T-helper 1 cell treated with Interleukin-12 subunit alpha and Interleukin-12 subunit beta and Interleukin-4 antibody, amounts not matched to agents 30 μg/mL and 1 μg/mL, for 36 hours (primary cell): ENCODE measurements around the gene BBOF1.
A peak's percentile ranks its signal among the peaks of the same experiment; 100 is the strongest.
"Not testable (repeated sequence)": the region's sequence is repeated elsewhere in the genome, so short reads cannot be mapped to it uniquely, and the experiment has no call there.

Experiments used
- H3K27ac Mint-ChIP-seq: one replicate; pipeline ENCODE4 v1.8.0; 2021; ENCODE audit warnings: mild to moderate bottlenecking, mixed read lengths
- H3K27me3 Mint-ChIP-seq: one replicate; pipeline ENCODE4 v1.8.0; 2021; ENCODE audit warnings: low read depth, mixed read lengths
- H3K36me3 Mint-ChIP-seq: one replicate; pipeline ENCODE4 v1.8.0; 2021; ENCODE audit warnings: low read depth, mixed read lengths
- H3K4me1 Mint-ChIP-seq: one replicate; pipeline ENCODE4 v1.8.0; 2021; ENCODE audit warnings: low read depth, mixed read lengths
- H3K4me3 Mint-ChIP-seq: one replicate; pipeline ENCODE4 v1.8.0; 2021; ENCODE audit warnings: mild to moderate bottlenecking, moderate library complexity, mixed read lengths
- H3K9me3 Mint-ChIP-seq: one replicate; pipeline ENCODE4 v1.8.0; 2021; ENCODE audit warnings: mixed read lengths

Gene BBOF1, protein sequence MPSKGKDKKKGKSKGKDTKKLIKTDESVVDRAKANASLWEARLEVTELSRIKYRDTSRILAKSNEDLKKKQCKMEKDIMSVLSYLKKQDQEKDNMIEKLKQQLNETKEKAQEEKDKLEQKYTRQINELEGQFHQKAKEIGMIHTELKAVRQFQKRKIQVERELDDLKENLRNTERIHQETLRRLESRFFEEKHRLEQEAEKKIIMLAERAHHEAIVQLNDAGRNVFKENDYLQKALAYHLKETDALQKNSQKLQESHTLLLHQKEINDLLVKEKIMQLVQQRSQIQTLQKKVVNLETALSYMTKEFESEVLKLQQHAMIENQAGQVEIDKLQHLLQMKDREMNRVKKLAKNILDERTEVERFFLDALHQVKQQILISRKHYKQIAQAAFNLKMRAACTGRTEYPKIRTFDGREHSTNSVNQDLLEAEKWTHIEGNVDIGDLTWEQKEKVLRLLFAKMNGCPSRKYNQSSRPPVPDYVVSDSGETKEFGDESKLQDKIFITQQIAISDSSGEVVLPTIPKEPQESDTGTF

GRCh38 chr14:74018586-74019407 is at the start of gene BBOF1, which contains the start of gene ENTPD5:
Gene BBOF1 (plus strand): TSS chr14:74019349. CDS start chr14:74019479, 130 bp downstream.
Gene ENTPD5 (minus strand): TSS chr14:74019288. CDS start chr14:73988102, 31,186 bp downstream.
- H3K36me3 Mint-ChIP-seq = no peaks in the 10 kb centered on the region
- no peaks in the 10 kb centered on the region for H3K27me3 Mint-ChIP-seq
- H3K4me1 Mint-ChIP-seq = peaks cover 12% of the 10 kb centered on the region
- H3K9me3 Mint-ChIP-seq = no peaks in the 10 kb centered on the region
- H3K4me3 Mint-ChIP-seq = peak within 1 kb of the TSS; percentile 92
- H3K27ac Mint-ChIP-seq = peak within 1 kb of the TSS; percentile 95

DNA sequence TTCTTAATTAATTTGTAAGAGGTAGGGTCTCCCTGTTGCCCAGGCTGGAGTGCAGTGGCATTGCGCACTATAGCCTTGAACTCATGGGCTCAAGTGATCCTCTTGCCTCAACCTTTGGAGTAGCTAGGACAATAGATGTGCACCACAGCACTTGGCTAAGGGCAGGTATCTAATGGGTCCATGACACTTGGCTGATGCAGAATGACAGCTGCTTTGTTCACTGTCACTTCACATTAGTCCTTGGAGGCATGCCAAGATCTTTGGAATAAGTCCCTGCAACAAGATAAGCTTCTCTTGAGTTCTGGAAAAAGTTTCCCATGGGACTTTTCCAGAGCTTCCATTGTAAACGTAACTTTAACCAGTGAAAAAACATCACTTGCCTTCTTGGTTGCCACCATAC is 45.7 kb upstream of the BBOF1 start:
- H3K4me1 Mint-ChIP-seq = no peaks in the 10 kb centered on the region
- H3K4me3 Mint-ChIP-seq = no peak overlapping the region
- no peaks in the 10 kb centered on the region for H3K27me3 Mint-ChIP-seq
- H3K9me3 Mint-ChIP-seq = no peaks in the 10 kb centered on the region
- H3K27ac Mint-ChIP-seq = no peak overlapping the region
- peaks cover 3% of the 10 kb centered on the region for H3K36me3 Mint-ChIP-seq

DNA sequence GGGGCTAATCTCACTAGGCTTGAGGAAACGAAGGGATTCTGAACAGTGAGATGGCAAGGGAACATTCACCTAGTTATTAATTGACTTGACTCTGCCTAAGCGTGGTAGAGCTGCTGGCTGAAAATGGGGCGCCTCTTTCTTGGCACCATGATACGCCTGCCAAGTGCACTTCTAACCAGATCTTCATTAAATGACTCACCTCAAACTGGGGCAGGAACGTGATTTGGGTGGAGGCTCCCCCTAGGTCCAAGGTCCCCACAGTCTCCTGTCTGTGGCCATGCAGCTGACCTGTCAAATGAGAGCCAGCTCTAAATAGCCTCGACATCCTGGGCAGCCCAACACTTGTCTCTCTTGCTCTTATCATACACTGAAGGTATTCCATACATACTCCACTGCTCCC is 43.0 kb upstream of the BBOF1 start:
- Mint-ChIP-seq H3K36me3 (no peaks in the 10 kb centered on the region), H3K4me1 (no peaks in the 10 kb centered on the region), H3K9me3 (no peaks in the 10 kb centered on the region), H3K27ac (no peak overlapping the region), H3K4me3 (no peak overlapping the region), H3K27me3 (no peaks in the 10 kb centered on the region)

DNA sequence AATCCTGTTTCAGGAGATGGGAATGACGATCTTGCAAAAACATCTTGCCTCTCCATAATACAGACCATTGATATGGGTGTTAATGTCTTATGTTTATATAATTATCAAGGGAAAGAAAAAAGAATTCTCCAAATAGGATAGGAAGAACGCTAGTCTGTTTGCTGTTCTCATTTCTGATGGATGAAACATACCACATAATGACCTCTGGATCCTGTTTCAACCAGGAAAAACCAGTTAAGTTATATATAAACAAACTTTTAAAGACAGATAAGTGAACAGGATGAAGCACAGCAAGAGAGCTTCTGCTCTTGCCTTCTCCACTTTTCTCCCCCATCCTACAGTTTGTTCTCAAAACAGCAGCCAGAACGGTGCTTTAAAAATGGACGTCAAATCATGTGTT is 41.3 kb upstream of the BBOF1 start:
- Mint-ChIP-seq H3K27ac (no peak overlapping the region), H3K4me3 (no peak overlapping the region), H3K9me3 (no peaks in the 10 kb centered on the region), H3K36me3 (no peaks in the 10 kb centered on the region), H3K4me1 (no peaks in the 10 kb centered on the region), H3K27me3 (no peaks in the 10 kb centered on the region)

DNA sequence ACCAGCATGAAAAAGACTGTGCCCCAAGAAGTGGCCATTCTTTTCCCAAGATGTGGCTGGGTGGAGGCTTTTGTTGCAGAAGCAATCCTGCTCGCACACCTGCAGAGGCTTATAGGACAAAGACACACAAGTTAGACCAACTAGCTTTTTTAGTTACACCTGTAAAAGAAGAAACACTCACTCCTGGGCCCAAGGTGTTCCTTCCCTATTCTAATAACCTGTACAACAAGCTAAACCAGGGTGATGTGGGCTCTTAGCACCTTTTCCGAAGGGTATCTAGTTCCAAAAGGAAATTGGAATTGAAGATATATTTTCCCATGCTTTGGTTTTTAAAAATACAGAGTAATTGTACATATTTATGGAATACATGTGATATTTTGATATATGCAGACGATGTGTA is 31.1 kb upstream of the BBOF1 start:
- no peaks in the 10 kb centered on the region for H3K27me3 Mint-ChIP-seq
- H3K27ac Mint-ChIP-seq = no peak overlapping the region
- H3K9me3 Mint-ChIP-seq = no peaks in the 10 kb centered on the region
- peaks cover 13% of the 10 kb centered on the region for H3K36me3 Mint-ChIP-seq
- H3K4me3 Mint-ChIP-seq = no peak overlapping the region
- no peaks in the 10 kb centered on the region for H3K4me1 Mint-ChIP-seq

GRCh38 chr14:73988656-73989055 is 30.5 kb upstream of the BBOF1 start:
- H3K27ac Mint-ChIP-seq, H3K4me3 Mint-ChIP-seq: not testable (repeated sequence)

DNA sequence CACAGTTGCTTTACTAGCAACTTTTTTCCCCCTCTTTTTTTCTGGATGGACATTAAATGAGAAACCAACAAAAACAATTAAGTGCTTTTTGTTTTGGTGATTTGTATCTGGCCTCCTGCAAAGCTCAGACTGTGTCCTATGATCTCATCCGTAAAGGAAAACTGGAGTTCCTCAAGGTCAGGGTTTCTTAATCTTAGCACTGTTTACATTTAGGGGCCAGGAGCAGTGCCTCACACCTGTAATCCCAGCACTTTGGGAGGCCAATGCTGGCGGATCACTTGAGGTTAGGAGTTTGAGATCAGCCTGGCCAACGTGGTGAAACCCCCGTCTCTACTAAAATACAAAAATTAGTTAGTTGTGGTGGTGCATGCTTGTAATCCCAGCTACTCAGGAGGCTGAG is 28.1 kb upstream of the BBOF1 start:
- peaks cover 11% of the 10 kb centered on the region for H3K36me3 Mint-ChIP-seq
- H3K4me1 Mint-ChIP-seq = no peaks in the 10 kb centered on the region
- H3K4me3 Mint-ChIP-seq = no peak overlapping the region
- H3K27me3 Mint-ChIP-seq = no peaks in the 10 kb centered on the region
- no peaks in the 10 kb centered on the region for H3K9me3 Mint-ChIP-seq
- H3K27ac Mint-ChIP-seq = no peak overlapping the region

More at GRCh38 chr14:73988656-73989055, 30.5 kb upstream of the BBOF1 start:
- H3K4me1 Mint-ChIP-seq, H3K27me3 Mint-ChIP-seq, H3K9me3 Mint-ChIP-seq: not testable (repeated sequence)
- H3K36me3 Mint-ChIP-seq = peaks cover 13% of the 10 kb centered on the region

DNA sequence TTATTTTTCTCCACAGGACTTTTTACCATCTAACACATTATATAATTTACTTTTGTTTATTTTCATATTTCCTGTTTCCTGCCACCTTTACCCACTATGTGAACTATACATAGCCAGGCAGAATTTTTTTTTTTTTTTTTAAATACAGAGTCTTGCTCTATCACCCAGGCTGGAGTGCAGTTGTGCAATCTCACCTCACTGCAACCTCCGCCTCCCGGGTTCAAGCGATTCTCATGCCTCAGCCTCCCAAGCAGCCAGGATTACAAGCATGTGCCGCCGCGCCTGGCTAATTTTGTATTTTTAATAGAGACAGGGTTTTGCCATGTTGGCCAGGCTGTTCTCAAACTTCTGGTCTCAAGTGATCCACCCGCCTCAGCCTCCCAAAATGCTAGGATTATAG is 24.2 kb upstream of the BBOF1 start:
- not testable (repeated sequence) for H3K4me3 Mint-ChIP-seq, H3K36me3 Mint-ChIP-seq, H3K27ac Mint-ChIP-seq, H3K9me3 Mint-ChIP-seq, H3K4me1 Mint-ChIP-seq, H3K27me3 Mint-ChIP-seq

DNA sequence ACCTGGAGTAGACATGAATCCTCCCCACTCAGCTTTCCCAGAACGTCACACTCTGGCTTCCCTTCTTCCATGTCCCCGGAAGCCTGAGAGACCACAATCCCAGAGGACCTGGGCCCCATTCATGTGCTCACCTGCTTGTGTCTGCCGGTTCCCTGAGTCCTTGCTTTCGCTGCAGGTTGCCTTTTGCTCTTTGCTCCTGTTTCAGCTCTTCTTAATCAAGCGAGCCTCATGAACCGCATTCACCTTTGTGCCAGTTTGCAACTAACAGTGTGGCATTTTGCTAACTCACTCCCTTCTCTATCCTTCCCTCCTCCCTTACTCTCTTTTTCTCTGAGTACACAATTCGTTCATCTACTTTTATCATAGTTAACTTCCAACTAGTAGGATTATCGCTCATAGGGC is 23.2 kb upstream of the BBOF1 start:
- H3K27me3 Mint-ChIP-seq = no peaks in the 10 kb centered on the region
- peaks cover 1% of the 10 kb centered on the region for H3K36me3 Mint-ChIP-seq

DNA sequence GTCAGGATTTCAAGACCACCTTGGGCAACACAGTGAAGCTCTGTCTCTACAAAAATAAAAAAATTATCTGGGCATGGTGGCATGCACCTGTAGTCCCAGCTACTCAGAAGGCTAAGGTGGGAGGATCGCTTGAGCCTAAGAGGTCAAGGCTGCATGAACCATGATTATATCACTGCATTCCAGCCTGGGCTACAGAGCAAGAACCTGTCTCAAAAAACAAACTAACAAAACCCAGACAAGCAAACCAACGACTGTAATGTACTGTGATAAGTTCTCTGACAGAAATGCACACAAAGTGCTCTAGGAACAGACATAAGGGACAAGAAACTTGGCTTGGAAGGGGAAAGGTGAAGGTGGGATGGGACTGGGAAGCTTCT is 22.4 kb upstream of the BBOF1 start:
- Mint-ChIP-seq H3K27ac (no peak overlapping the region), H3K4me1 (no peaks in the 10 kb centered on the region), H3K27me3 (no peaks in the 10 kb centered on the region), H3K9me3 (no peaks in the 10 kb centered on the region), H3K4me3 (no peak overlapping the region), H3K36me3 (peaks cover 1% of the 10 kb centered on the region)

More for the DNA sequence above, 23.2 kb upstream of the BBOF1 start:
- H3K9me3 Mint-ChIP-seq = no peaks in the 10 kb centered on the region
- H3K27ac Mint-ChIP-seq = no peak overlapping the region
- H3K4me1 Mint-ChIP-seq = no peaks in the 10 kb centered on the region
- no peak overlapping the region for H3K4me3 Mint-ChIP-seq

DNA sequence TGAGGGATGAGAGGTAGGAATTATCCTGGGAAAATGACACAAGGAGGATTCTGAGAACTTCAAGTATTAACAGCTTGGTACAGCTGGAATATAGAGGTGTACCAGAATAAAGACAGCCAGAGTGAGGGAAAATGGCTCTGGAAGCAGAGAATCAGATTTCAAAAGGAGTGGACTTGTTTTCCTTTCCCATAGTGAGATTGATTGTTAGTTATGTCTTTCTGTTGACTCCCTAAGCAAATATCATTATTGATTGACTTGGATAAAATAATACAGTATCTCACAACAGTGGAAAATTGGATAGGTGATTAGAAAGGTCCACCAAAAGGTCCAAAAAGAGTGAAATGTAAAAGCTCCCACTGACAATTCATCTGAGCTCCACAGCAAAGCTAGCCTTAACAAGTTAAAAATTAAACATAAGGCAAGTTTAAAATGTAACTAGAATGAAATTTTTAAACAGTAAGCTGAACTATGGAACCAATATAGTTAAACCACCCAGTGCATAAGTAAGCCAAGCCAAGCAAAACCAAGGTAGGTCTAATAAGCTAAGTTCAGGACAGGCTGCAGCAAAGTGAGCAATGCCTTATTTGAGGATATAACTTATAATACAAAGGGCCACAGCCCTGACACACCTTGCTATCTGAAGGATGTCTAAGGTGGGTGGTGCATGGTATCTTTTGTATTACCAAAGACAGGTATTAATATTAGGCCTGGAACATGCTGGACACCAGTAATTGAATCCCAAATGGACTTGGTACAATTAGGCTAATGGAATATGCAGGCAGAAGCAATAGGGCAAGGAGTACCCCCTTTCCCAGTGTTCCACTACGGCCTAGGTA is 21.8 kb upstream of the BBOF1 start:
- Mint-ChIP-seq H3K4me3 (no peak overlapping the region), H3K27me3 (no peaks in the 10 kb centered on the region), H3K4me1 (no peaks in the 10 kb centered on the region), H3K36me3 (peaks cover 1% of the 10 kb centered on the region), H3K9me3 (no peaks in the 10 kb centered on the region), H3K27ac (no peak overlapping the region)

GRCh38 chr14:73997944-73998447 is 21.2 kb upstream of the BBOF1 start:
- H3K4me3 Mint-ChIP-seq = no peak overlapping the region
- no peaks in the 10 kb centered on the region for H3K9me3 Mint-ChIP-seq
- no peak overlapping the region for H3K27ac Mint-ChIP-seq
- H3K27me3 Mint-ChIP-seq = no peaks in the 10 kb centered on the region
- H3K4me1 Mint-ChIP-seq = no peaks in the 10 kb centered on the region
- peaks cover 2% of the 10 kb centered on the region for H3K36me3 Mint-ChIP-seq

DNA sequence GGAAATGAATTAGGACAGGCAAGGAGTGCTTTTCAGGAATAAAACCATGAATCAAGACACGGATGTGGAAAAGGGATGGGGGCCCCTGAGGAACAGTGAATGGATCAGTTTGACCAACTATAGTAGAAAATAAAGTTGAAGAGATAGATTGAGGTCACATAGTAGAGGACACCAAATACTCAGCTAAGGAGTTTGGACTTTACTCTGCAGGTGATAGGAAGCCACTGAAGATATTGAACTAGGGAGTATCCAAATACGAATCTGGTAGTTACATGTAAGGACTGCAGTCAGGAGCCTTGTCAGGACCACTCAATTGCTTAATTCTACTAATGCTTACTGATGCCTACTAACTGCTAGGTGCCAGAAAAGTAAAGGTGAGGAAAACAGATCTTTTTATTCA is 20.4 kb upstream of the BBOF1 start:
- H3K4me3 Mint-ChIP-seq = no peak overlapping the region
- no peak overlapping the region for H3K27ac Mint-ChIP-seq
- H3K9me3 Mint-ChIP-seq = no peaks in the 10 kb centered on the region
- H3K36me3 Mint-ChIP-seq = peaks cover 3% of the 10 kb centered on the region
- H3K4me1 Mint-ChIP-seq = no peaks in the 10 kb centered on the region
- H3K27me3 Mint-ChIP-seq = no peaks in the 10 kb centered on the region

GRCh38 chr14:74005664-74006063 is 13.5 kb upstream of the BBOF1 start:
- not testable (repeated sequence) for H3K27ac Mint-ChIP-seq, H3K27me3 Mint-ChIP-seq, H3K9me3 Mint-ChIP-seq, H3K36me3 Mint-ChIP-seq, H3K4me1 Mint-ChIP-seq, H3K4me3 Mint-ChIP-seq
